MM.1S (cell line): ENCODE data around the gene ZNF280B.

ENCODE experiments used
- DNase-seq: peaks from one replicate; pipeline ENCODE4 v3.0.0-alpha.2; 2015
- H2AFZ ChIP-seq: fragments of 300-600 bp; sonication (generic); 2 replicates; pipeline ENCODE4 v1.6.0; 2016; ENCODE audit warnings: antibody characterized with exemption, low read length
- H3F3A ChIP-seq: fragments of 300-600 bp; sonication (generic); 2 replicates; pipeline ENCODE4 v1.6.1; 2016; ENCODE audit warnings: mild to moderate bottlenecking, antibody characterized with exemption, low read length, moderate library complexity, mixed read lengths; ENCODE audit not compliant: insufficient read depth
- H3K27ac ChIP-seq: fragments of 300-600 bp; sonication (generic); 2 replicates; pipeline ENCODE4 v1.5.1; 2016; ENCODE audit warnings: mild to moderate bottlenecking, low read length
- H3K27me3 ChIP-seq: fragments of 300-600 bp; sonication (generic); replicated peaks from 2 replicates; pipeline ENCODE4 v1.6.0; 2016; ENCODE audit warnings: low read length; ENCODE audit not compliant: insufficient read depth
- H3K36me3 ChIP-seq: fragments of 300-600 bp; sonication (generic); replicated peaks from 2 replicates; pipeline ENCODE4 v1.6.1; 2016; ENCODE audit warnings: mild to moderate bottlenecking, low read length, mixed read lengths; ENCODE audit not compliant: insufficient read depth
- H3K4me1 ChIP-seq: fragments of 300-600 bp; sonication (generic); 2 replicates; pipeline ENCODE4 v1.6.1; 2016; ENCODE audit warnings: low read length, mixed read lengths
- H3K4me2 ChIP-seq: fragments of 300-600 bp; sonication (generic); 2 replicates; pipeline ENCODE4 v1.6.0; 2016; ENCODE audit warnings: low read depth, low read length
- H3K4me3 ChIP-seq: fragments of 300-600 bp; sonication (generic); 2 replicates; pipeline ENCODE4 v1.5.1; 2016; ENCODE audit warnings: low read length, mixed read lengths
- H3K79me2 ChIP-seq: fragments of 300-600 bp; sonication (generic); 2 replicates; pipeline ENCODE4 v1.6.1; 2016; ENCODE audit warnings: mixed run types, low read length, mixed read lengths
- H3K9ac ChIP-seq: fragments of 300-600 bp; sonication (generic); 2 replicates; pipeline ENCODE4 v1.6.1; 2016; ENCODE audit warnings: low read length, mixed read lengths
- H3K9me2 ChIP-seq: fragments of 300-600 bp; sonication (generic); replicated peaks from 2 replicates; pipeline ENCODE4 v1.6.1; 2016; ENCODE audit warnings: mild to moderate bottlenecking, low read length, mixed read lengths; ENCODE audit not compliant: insufficient read depth
- H3K9me3 ChIP-seq: fragments of 300-600 bp; sonication (generic); replicated peaks from 2 replicates; pipeline ENCODE4 v1.6.1; 2016; ENCODE audit warnings: mild to moderate bottlenecking, low read length, mixed read lengths; ENCODE audit not compliant: insufficient read depth
- H4K20me1 ChIP-seq: fragments of 300-600 bp; sonication (generic); 2 replicates; pipeline ENCODE4 v1.6.1; 2016; ENCODE audit warnings: mild to moderate bottlenecking, low read length, moderate library complexity, mixed read lengths; ENCODE audit not compliant: insufficient read depth
- EZH2 ChIP-seq: fragments of 300-600 bp; sonication (generic); optimal IDR thresholded peaks from 2 replicates; pipeline ENCODE3; 2017; ENCODE audit warnings: low read depth, mild to moderate bottlenecking, antibody characterized with exemption, low read length, mixed read lengths
- EZH2phosphoT487 ChIP-seq: fragments of 300-600 bp; sonication (generic); IDR thresholded peaks from 2 replicates; pipeline ENCODE4 v1.6.1; 2018; ENCODE audit warnings: antibody characterized with exemption, low read length
- TF ChIP-seq, protein P1 (sequence below): fragments of 300-600 bp; sonication (generic); IDR thresholded peaks from 2 replicates; pipeline ENCODE4 v1.5.1; 2016; ENCODE audit warnings: antibody characterized with exemption, low read length, mixed read lengths

ZNF280B gene

DNA sequence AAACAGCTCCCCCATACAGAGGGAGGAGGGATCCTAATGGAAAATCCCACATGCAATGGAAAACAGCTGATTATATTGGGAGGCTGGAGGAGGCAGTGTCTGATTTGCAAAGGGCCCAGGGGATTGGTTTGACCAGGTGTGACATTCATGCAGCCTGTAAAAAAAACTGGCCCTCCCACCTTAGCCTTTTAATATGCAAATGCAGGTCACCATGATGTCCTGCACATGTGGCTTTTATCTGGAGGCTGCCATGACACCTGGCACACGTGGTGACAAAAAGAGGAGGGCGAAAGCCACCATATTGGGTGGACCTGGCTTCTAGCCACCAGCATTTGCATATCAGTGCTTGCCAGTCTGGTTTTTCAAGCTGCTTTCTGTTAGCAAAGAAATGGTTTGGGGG is 48.5 kb downstream of the ZNF280B start:
- H3K4me1 ChIP-seq: no peaks in the 10 kb centered on the region
- H3K79me2 ChIP-seq: no peaks in the 10 kb centered on the region
- no peaks in the 10 kb centered on the region for H3K36me3 ChIP-seq
- no peak overlapping the region for H3K27ac ChIP-seq
- no peak overlapping the region for H3K4me2 ChIP-seq
- H3K9me2 ChIP-seq: no peaks in the 10 kb centered on the region
- no peaks in the 10 kb centered on the region for H3K27me3 ChIP-seq
- no peak for DNase-seq
- H3K9me3 ChIP-seq: no peaks in the 10 kb centered on the region
- H3K9ac ChIP-seq: no peak overlapping the region
- TF ChIP-seq EZH2phosphoT487 (no peak), EZH2 (no peak)
- TF ChIP-seq, protein P1, sequence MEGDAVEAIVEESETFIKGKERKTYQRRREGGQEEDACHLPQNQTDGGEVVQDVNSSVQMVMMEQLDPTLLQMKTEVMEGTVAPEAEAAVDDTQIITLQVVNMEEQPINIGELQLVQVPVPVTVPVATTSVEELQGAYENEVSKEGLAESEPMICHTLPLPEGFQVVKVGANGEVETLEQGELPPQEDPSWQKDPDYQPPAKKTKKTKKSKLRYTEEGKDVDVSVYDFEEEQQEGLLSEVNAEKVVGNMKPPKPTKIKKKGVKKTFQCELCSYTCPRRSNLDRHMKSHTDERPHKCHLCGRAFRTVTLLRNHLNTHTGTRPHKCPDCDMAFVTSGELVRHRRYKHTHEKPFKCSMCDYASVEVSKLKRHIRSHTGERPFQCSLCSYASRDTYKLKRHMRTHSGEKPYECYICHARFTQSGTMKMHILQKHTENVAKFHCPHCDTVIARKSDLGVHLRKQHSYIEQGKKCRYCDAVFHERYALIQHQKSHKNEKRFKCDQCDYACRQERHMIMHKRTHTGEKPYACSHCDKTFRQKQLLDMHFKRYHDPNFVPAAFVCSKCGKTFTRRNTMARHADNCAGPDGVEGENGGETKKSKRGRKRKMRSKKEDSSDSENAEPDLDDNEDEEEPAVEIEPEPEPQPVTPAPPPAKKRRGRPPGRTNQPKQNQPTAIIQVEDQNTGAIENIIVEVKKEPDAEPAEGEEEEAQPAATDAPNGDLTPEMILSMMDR: no peak
- no peak overlapping the region for H2AFZ ChIP-seq
- no peaks in the 10 kb centered on the region for H3F3A ChIP-seq
- no peaks in the 10 kb centered on the region for H4K20me1 ChIP-seq
- no peak overlapping the region for H3K4me3 ChIP-seq

- H3K27me3 ChIP-seq: no peaks in the 10 kb centered on the region
- H3K4me2 ChIP-seq: no peak overlapping the region
- no peak overlapping the region for H2AFZ ChIP-seq
- DNase-seq: no peak
- no peaks in the 10 kb centered on the region for H4K20me1 ChIP-seq
- no peak overlapping the region for H3K9ac ChIP-seq
- no peaks in the 10 kb centered on the region for H3K36me3 ChIP-seq
- H3K9me2 ChIP-seq: no peaks in the 10 kb centered on the region
- H3K4me3 ChIP-seq: no peak overlapping the region
- no peaks in the 10 kb centered on the region for H3K9me3 ChIP-seq
- H3F3A ChIP-seq: no peaks in the 10 kb centered on the region
- TF ChIP-seq, protein P1: no peak
- TF ChIP-seq EZH2phosphoT487: no peak
- no peak for TF ChIP-seq EZH2
- H3K79me2 ChIP-seq: no peaks in the 10 kb centered on the region
- H3K4me1 ChIP-seq: no peaks in the 10 kb centered on the region
- H3K27ac ChIP-seq: no peak overlapping the region
These were observed 49.5 kb downstream of the ZNF280B start for GRCh38 chr22:22458896-22459588.

DNA sequence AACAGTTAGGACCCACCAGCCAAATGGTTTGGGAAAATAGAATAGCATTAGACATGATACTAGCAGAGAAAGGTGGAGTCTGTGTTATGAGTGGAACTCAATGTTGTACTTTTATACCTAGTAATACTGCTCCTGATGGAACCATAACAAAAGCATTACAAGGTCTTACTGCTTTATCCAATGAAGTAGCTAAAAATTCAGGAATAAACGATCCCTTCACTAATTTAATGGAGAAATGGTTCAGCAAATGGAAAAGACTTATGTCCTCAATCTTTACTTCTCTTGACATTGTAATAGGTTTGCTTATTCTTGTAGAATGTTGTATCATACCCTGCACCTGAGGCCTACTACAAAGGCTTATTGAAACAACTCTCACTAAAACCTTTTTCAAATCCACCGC is 50.2 kb downstream of the ZNF280B start:
- Histone ChIP-seq H3K9me3 (no peaks in the 10 kb centered on the region), H3K4me1 (no peaks in the 10 kb centered on the region), H3K27ac (no peak overlapping the region), H3K9me2 (no peaks in the 10 kb centered on the region), H3K4me2 (no peak overlapping the region), H4K20me1 (no peaks in the 10 kb centered on the region), H3K27me3 (no peaks in the 10 kb centered on the region), H3K36me3 (no peaks in the 10 kb centered on the region), H3F3A (no peaks in the 10 kb centered on the region), H3K9ac (no peak overlapping the region), H3K4me3 (no peak overlapping the region), H3K79me2 (no peaks in the 10 kb centered on the region), H2AFZ (no peak overlapping the region)
- TF ChIP-seq, protein P1: no peak
- no peak for TF ChIP-seq EZH2
- TF ChIP-seq EZH2phosphoT487: no peak
- no peak for DNase-seq
